T-helper 2 cell treated with Interferon-gamma antibody and Interleukin-4, amounts not matched to agents 5 μg/mL and 100 μg/mL, for 36 hours (primary cell): ENCODE results near the gene C1orf116.
A peak's percentile ranks its signal among the peaks of the same experiment; 100 is the strongest.

Experiments
- DNase-seq: peaks from one replicate; pipeline ENCODE4 v3.0.0; 2021; ENCODE audit warnings: low spot score
- H3K27ac Mint-ChIP-seq: one replicate; pipeline ENCODE4 v1.8.0; 2021; ENCODE audit warnings: mild to moderate bottlenecking, mixed read lengths
- H3K27me3 Mint-ChIP-seq: one replicate; pipeline ENCODE4 v1.8.0; 2021; ENCODE audit warnings: low read depth, mixed read lengths
- H3K36me3 Mint-ChIP-seq: one replicate; pipeline ENCODE4 v1.8.0; 2021; ENCODE audit warnings: low read depth, mixed read lengths
- H3K4me1 Mint-ChIP-seq: one replicate; pipeline ENCODE4 v1.8.0; 2021; ENCODE audit warnings: low read depth, mixed read lengths
- H3K4me3 Mint-ChIP-seq: one replicate; pipeline ENCODE4 v1.8.0; 2022; ENCODE audit warnings: mild to moderate bottlenecking, moderate library complexity, mixed read lengths
- H3K9me3 Mint-ChIP-seq: one replicate; pipeline ENCODE4 v1.8.0; 2021; ENCODE audit warnings: mixed read lengths

C1orf116 gene

DNA sequence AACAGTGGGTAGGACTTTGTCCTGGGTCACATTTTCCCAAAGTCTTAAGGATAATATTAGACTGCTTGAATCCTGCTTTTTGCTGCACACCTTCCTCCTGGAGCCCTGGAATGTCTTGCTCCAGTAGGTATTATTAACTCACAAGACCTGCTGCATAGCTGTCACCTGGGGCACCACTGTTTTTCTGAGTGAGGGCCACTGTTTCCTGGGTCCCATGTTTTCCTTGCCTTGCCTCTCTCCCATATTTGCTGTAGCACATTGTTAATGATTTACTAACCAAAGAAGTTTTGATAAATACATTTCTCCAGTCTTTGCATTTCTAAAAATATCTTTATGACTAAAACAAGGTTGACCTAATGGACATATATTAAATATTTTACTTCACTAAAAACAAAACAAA lies 39.8 kb downstream of the C1orf116 start:
- Mint-ChIP-seq H3K4me3 (no peak overlapping the region), H3K36me3 (no peaks in the 10 kb centered on the region), H3K9me3 (no peaks in the 10 kb centered on the region), H3K27me3 (peaks cover 66% of the 10 kb centered on the region), H3K27ac (no peak overlapping the region), H3K4me1 (peaks cover 4% of the 10 kb centered on the region)
- no peak for DNase-seq

DNA sequence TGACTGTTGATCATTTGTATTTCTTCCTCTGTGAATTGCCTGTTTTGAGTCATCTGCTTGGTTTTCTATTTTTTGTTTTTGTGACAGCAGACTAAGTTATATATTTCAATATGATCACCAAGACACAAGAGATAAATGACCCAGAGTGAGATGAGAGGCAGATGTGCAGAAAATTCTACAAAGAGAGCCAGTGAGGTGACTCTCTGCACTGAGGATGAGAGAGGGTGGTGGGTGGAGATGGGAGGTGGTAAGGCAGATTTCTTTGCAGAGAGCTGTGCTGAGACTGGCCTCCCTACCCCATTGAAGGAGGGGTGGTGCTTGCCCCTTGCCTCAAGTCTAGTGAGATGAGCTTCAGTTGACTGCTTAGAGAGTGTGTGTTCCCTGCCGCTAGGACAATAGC lies 44.7 kb downstream of the C1orf116 start:
- no peak for DNase-seq
- Mint-ChIP-seq H3K27me3 (peaks cover 64% of the 10 kb centered on the region), H3K27ac (no peak overlapping the region), H3K9me3 (no peaks in the 10 kb centered on the region), H3K36me3 (no peaks in the 10 kb centered on the region), H3K4me1 (peaks cover 7% of the 10 kb centered on the region), H3K4me3 (no peak overlapping the region)

DNA sequence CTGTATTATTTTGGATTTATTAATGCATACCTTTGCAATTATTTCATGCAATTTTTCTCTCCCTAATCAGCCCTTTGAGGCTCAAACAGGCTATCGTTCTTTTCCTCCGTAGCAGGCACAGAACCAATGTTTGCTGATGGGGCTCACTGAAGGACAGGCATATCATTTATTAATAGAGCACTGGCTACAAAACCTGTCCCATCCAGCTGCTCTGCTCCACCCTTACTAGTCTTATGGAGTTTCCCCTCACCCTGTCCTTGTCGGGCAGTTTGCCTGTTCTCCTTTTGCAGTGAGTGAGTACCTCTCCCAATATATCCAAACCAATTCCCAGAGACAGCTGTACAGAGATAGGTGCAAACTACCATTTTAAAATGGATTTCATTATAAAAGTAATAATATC lies 45.7 kb downstream of the C1orf116 start:
- peaks cover 7% of the 10 kb centered on the region for H3K4me1 Mint-ChIP-seq
- no peaks in the 10 kb centered on the region for H3K36me3 Mint-ChIP-seq
- no peak overlapping the region for H3K27ac Mint-ChIP-seq
- no peak overlapping the region for H3K4me3 Mint-ChIP-seq
- H3K9me3 Mint-ChIP-seq: no peaks in the 10 kb centered on the region
- H3K27me3 Mint-ChIP-seq: peaks cover 60% of the 10 kb centered on the region
- no peak for DNase-seq

GRCh38 chr1:206986402-206986801 lies 46.2 kb downstream of the C1orf116 start:
- H3K4me3 Mint-ChIP-seq: no peak overlapping the region
- H3K27ac Mint-ChIP-seq: no peak overlapping the region
- H3K9me3 Mint-ChIP-seq: no peaks in the 10 kb centered on the region
- no peak for DNase-seq
- H3K27me3 Mint-ChIP-seq: peaks cover 57% of the 10 kb centered on the region
- peaks cover 7% of the 10 kb centered on the region for H3K4me1 Mint-ChIP-seq
- H3K36me3 Mint-ChIP-seq: no peaks in the 10 kb centered on the region

DNA sequence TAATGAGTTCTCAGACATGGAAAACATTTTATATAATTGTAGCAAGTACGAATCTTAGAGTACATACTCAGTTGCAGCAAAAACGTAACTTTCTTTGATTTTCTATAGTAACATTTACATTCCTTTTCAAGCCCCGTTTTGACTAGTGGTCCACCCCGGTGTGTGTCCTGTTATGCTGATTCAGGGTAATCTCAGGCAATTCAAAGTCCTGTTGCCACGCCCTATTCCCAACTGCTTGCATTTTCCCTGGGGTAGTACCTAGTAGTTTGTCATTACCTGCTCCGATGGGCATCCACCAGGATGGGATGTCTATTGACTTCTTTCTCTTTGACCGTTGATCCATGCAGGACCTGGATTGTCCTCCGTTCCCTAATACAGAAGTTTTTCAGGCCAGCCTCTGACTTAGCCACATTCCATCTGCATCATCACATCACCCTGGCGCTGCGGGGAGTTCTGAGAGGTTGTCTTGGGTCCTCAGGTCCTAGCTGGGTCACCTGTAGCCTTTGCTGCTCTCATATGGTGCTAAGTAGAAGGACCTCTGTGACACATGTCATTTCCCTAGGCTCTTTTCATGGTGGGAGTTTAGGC lies 47.3 kb downstream of the C1orf116 start:
- no peaks in the 10 kb centered on the region for H3K36me3 Mint-ChIP-seq
- peaks cover 59% of the 10 kb centered on the region for H3K27me3 Mint-ChIP-seq
- H3K4me3 Mint-ChIP-seq: no peak overlapping the region
- no peaks in the 10 kb centered on the region for H3K9me3 Mint-ChIP-seq
- H3K4me1 Mint-ChIP-seq: peaks cover 7% of the 10 kb centered on the region
- H3K27ac Mint-ChIP-seq: no peak overlapping the region
- no peak for DNase-seq

DNA sequence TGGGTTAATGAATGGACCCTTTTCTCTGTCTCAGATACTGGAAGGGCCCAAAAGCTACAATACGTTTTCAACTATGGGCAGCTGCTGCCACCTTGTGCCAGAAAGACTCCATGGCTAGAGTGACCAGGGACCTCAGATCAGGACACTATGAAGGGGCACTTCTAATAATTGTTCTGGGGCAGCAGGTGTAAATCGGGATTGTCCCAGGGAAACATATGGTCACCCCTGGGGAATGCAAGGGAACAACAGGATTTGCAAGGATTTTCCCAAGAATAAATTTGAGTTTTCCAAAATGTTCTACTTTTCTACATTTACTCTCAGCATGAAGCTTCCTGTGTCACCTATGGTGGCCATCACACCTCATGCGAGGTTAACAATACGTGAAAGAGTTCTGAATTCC lies 50.3 kb downstream of the C1orf116 start:
- no peak overlapping the region for H3K27ac Mint-ChIP-seq
- DNase-seq: peak; percentile 31
- H3K9me3 Mint-ChIP-seq: no peaks in the 10 kb centered on the region
- H3K27me3 Mint-ChIP-seq: peaks cover 48% of the 10 kb centered on the region
- H3K4me3 Mint-ChIP-seq: no peak overlapping the region
- no peaks in the 10 kb centered on the region for H3K4me1 Mint-ChIP-seq
- no peaks in the 10 kb centered on the region for H3K36me3 Mint-ChIP-seq

GRCh38 chr1:206979379-206980043 lies 53.0 kb downstream of the C1orf116 start:
- Mint-ChIP-seq H3K4me1 (no peaks in the 10 kb centered on the region), H3K36me3 (no peaks in the 10 kb centered on the region), H3K9me3 (no peaks in the 10 kb centered on the region), H3K4me3 (no peak overlapping the region), H3K27ac (no peak overlapping the region), H3K27me3 (peaks cover 34% of the 10 kb centered on the region)
- no peak for DNase-seq

- no peak overlapping the region for H3K27ac Mint-ChIP-seq
- no peaks in the 10 kb centered on the region for H3K36me3 Mint-ChIP-seq
- H3K9me3 Mint-ChIP-seq: no peaks in the 10 kb centered on the region
- peaks cover 30% of the 10 kb centered on the region for H3K27me3 Mint-ChIP-seq
- DNase-seq: no peak
- H3K4me1 Mint-ChIP-seq: no peaks in the 10 kb centered on the region
- H3K4me3 Mint-ChIP-seq: no peak overlapping the region
Observed at GRCh38 chr1:206978259-206978658, 54.3 kb downstream of the C1orf116 start.

DNA sequence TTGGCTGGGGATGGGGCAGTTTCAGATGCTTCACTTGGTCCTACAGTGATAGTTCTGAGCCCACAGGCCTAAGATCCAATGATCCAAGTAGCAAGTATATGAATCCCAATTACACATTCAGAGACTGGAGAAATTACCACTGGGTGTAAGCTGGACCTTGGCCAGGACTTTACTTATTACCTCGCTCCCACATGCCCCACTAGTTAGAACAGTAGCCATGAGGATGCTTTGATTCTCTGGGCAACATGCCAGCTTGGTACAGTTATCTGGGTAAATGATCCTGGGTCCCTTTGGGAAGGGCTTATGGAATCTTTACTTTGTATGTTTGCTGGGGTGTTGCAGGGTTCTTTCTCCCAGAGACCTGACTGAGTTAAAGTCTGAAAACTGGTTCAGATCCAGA lies 57.2 kb downstream of the C1orf116 start:
- H3K27ac Mint-ChIP-seq: no peak overlapping the region
- H3K36me3 Mint-ChIP-seq: no peaks in the 10 kb centered on the region
- H3K9me3 Mint-ChIP-seq: no peaks in the 10 kb centered on the region
- H3K4me3 Mint-ChIP-seq: no peak overlapping the region
- peaks cover 35% of the 10 kb centered on the region for H3K27me3 Mint-ChIP-seq
- no peak for DNase-seq
- H3K4me1 Mint-ChIP-seq: no peaks in the 10 kb centered on the region

DNA sequence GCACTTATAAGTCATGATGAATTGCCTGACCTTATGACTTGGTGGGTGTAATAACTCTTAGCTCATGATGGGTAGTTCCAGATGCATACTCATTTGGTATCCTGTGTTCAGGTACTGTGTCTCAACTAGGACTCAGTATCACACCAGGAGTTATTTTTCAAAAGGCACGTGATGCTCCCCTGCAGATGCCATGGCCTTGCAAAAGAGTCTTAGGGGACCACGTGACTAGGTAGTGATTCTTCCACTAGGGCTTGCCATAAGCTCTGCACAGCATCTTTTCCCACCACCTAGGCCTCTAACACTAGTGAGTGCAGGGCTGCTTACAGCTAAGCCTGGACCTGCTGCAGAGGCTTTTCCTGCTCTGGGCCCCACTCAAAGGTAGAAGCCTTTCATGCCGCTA lies 58.4 kb downstream of the C1orf116 start:
- H3K4me3 Mint-ChIP-seq: no peak overlapping the region
- H3K27ac Mint-ChIP-seq: no peak overlapping the region
- H3K27me3 Mint-ChIP-seq: peaks cover 40% of the 10 kb centered on the region
- H3K4me1 Mint-ChIP-seq: no peaks in the 10 kb centered on the region
- H3K9me3 Mint-ChIP-seq: no peaks in the 10 kb centered on the region
- no peaks in the 10 kb centered on the region for H3K36me3 Mint-ChIP-seq
- DNase-seq: no peak

DNA sequence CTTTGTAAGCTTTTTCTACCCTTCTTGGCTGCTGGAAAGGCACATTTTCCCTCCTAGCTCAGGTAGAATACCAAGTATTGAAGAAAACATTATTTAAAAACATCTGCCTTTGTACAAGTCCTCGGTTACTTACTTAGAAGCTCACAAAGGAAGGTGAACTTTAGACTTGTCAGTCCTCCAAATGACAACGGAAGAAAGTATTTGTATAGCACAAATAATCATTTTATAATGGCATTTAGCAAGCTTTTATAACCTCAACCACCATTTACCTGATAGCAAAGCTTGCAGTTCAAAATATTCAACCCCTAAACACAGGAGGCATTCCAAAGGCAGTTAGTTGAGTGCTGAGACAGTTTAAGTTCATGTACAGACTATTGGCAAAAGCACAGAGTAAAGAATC lies 59.8 kb downstream of the C1orf116 start:
- no peak for DNase-seq
- peaks cover 45% of the 10 kb centered on the region for H3K27me3 Mint-ChIP-seq
- no peak overlapping the region for H3K27ac Mint-ChIP-seq
- H3K4me1 Mint-ChIP-seq: peaks cover 10% of the 10 kb centered on the region
- H3K9me3 Mint-ChIP-seq: no peaks in the 10 kb centered on the region
- H3K36me3 Mint-ChIP-seq: no peaks in the 10 kb centered on the region
- H3K4me3 Mint-ChIP-seq: no peak overlapping the region

- Mint-ChIP-seq H3K9me3 (no peaks in the 10 kb centered on the region), H3K27me3 (peaks cover 45% of the 10 kb centered on the region), H3K27ac (no peak overlapping the region), H3K4me1 (peaks cover 23% of the 10 kb centered on the region), H3K36me3 (no peaks in the 10 kb centered on the region), H3K4me3 (no peak overlapping the region)
- no peak for DNase-seq
Observed at GRCh38 chr1:206971029-206971655, 61.4 kb downstream of the C1orf116 start.

DNA sequence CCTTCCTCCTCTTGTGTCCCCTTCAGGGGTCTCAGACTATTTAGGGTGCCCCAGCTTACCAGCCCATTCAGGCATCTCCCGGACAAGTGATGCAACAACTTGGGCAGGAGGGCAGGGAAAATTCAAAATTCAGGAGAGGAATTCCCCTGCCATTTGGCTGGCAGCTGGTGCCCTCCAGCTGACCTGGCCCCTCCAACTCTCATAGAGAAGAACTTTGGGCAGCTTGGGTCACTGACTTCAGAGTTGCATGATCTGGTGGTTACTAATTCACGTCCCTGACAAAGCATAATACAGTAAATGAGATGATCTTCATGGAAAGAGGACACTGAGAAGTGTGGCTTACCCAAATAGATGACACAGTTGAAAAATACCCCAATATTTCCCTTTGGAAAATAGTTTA lies 62.1 kb downstream of the C1orf116 start, which contains the start of gene FCAMR:
FCAMR (minus strand) TSS at position 15 of the 400 bp plus-strand sequence. CDS start 335 bp downstream, outside the sequence.
- H3K27me3 Mint-ChIP-seq: peaks cover 45% of the 10 kb centered on the region
- no peaks in the 10 kb centered on the region for H3K36me3 Mint-ChIP-seq
- no peak for DNase-seq
- H3K9me3 Mint-ChIP-seq: no peaks in the 10 kb centered on the region
- H3K4me1 Mint-ChIP-seq: peaks cover 25% of the 10 kb centered on the region
- H3K4me3 Mint-ChIP-seq: no peak within 1 kb of the TSS
- no peak within 1 kb of the TSS for H3K27ac Mint-ChIP-seq

DNA sequence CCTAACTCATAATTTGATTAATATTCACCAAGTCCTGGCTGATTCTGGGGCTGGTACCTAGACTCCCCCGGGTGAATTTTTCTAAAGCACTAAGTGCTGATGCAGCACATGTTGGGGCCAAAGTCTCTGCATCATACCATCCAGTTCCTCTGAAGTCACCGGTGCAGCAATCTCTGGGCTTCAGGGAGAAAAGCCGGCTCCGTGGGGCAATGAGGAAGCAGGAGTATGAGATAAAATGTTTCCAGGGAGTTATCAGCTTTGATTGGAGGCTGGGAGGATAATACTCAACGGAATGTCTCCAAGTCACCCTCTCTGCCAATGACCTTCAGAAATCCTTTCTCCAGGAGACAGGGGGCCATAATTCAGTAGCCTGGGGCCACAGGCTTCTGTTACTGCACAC lies 63.5 kb downstream of the C1orf116 start:
- Mint-ChIP-seq H3K4me1 (peaks cover 27% of the 10 kb centered on the region), H3K27me3 (peaks cover 45% of the 10 kb centered on the region), H3K9me3 (no peaks in the 10 kb centered on the region), H3K4me3 (no peak overlapping the region), H3K36me3 (no peaks in the 10 kb centered on the region), H3K27ac (no peak overlapping the region)
- DNase-seq: no peak
